Measurements from ENCODE around the gene MAP4K5.

Gene MAP4K5

GRCh38 chr14:50476134-50476533, 56.2 kb downstream of the MAP4K5 start:
- DNase-seq (ENCODE audit: low spot score): no peak

GRCh38 chr14:50475460-50475859, 56.9 kb downstream of the MAP4K5 start:
- no peak for DNase-seq (ENCODE audit: low spot score)

GRCh38 chr14:50471838-50472465, 60.4 kb downstream of the MAP4K5 start:
- no peak for DNase-seq (ENCODE audit: low spot score)

GRCh38 chr14:50469982-50470381, 62.4 kb downstream of the MAP4K5 start:
- DNase-seq (ENCODE audit: low spot score): no peak

GRCh38 chr14:50462111-50462510, 70.3 kb downstream of the MAP4K5 start:
- no peak for DNase-seq (ENCODE audit: low spot score)

- no peak for DNase-seq (ENCODE audit: low spot score)
Measured at GRCh38 chr14:50453869-50454268, 78.5 kb downstream of the MAP4K5 start.

- no peak for DNase-seq (ENCODE audit: low spot score)
Measured at GRCh38 chr14:50452979-50453705, 79.2 kb downstream of the MAP4K5 start.

GRCh38 chr14:50452296-50452695, 80.1 kb downstream of the MAP4K5 start:
- DNase-seq (ENCODE audit: low spot score): no peak

- DNase-seq (ENCODE audit: low spot score): no peak
Measured at GRCh38 chr14:50451854-50452253, 80.5 kb downstream of the MAP4K5 start.

- DNase-seq (ENCODE audit: low spot score): peak; percentile 5
Measured at GRCh38 chr14:50447461-50447860, 84.9 kb downstream of the MAP4K5 start.

GRCh38 chr14:50434528-50434927, 97.8 kb downstream of the MAP4K5 start:
- DNase-seq (ENCODE audit: low spot score): no peak

GRCh38 chr14:50432131-50432530, 100.2 kb downstream of the MAP4K5 start:
- no peak for DNase-seq (ENCODE audit: low spot score)

GRCh38 chr14:50425816-50426215, 106.6 kb downstream of the MAP4K5 start:
- DNase-seq (ENCODE audit: low spot score): no peak

- DNase-seq (ENCODE audit: low spot score): no peak
Measured at GRCh38 chr14:50425105-50425504, 107.3 kb downstream of the MAP4K5 start.

- no peak for DNase-seq (ENCODE audit: low spot score)
Measured at GRCh38 chr14:50423529-50423928, 108.8 kb downstream of the MAP4K5 start.

- no peak for DNase-seq (ENCODE audit: low spot score)
Measured at GRCh38 chr14:50421499-50421898, 110.9 kb downstream of the MAP4K5 start.

GRCh38 chr14:50417853-50418252, 114.5 kb downstream of the MAP4K5 start:
- DNase-seq (ENCODE audit: low spot score): no peak

GRCh38 chr14:50410921-50411320, 121.4 kb downstream of the MAP4K5 start:
- DNase-seq (ENCODE audit: low spot score): peak; percentile 29

- DNase-seq (ENCODE audit: low spot score): no peak
Measured at GRCh38 chr14:50410071-50410470, 122.3 kb downstream of the MAP4K5 start.

- no peak for DNase-seq (ENCODE audit: low spot score)
Measured at GRCh38 chr14:50407111-50407812, 125.1 kb downstream of the MAP4K5 start.

GRCh38 chr14:50403419-50403818, 128.9 kb downstream of the MAP4K5 start:
- no peak for DNase-seq (ENCODE audit: low spot score)

GRCh38 chr14:50402965-50403364, 129.4 kb downstream of the MAP4K5 start:
- no peak for DNase-seq (ENCODE audit: low spot score)

- no peak for DNase-seq (ENCODE audit: low spot score)
Measured at GRCh38 chr14:50400461-50400860, 131.9 kb downstream of the MAP4K5 start.
